ENCODE measurements around the gene ASAP3.

- no peak for TF ChIP-seq USF2 (CRISPR knock-in tag; IDR thresholded peaks at IDR 0.05)
- no peak for TF ChIP-seq CTCF (IDR thresholded peaks at IDR 0.05)
- TF ChIP-seq IRF2 (CRISPR knock-in tag; IDR thresholded peaks at IDR 0.05; ENCODE audit: borderline replicate concordance, low read depth): no peak
- TF ChIP-seq ATF2 (CRISPR knock-in tag; IDR thresholded peaks at IDR 0.05; ENCODE audit: borderline replicate concordance, low read depth): no peak
- TF ChIP-seq TP53 (CRISPR knock-in tag; IDR thresholded peaks at IDR 0.05): no peak
- no peak for TF ChIP-seq FOXP1 (CRISPR knock-in tag; IDR thresholded peaks at IDR 0.05; ENCODE audit: borderline replicate concordance)
- TF ChIP-seq E2F5 (CRISPR knock-in tag; IDR thresholded peaks at IDR 0.05): no peak
- no peak for TF ChIP-seq ZNF281 (CRISPR knock-in tag; IDR thresholded peaks at IDR 0.05)
- no peak for TF ChIP-seq ZNF423 (CRISPR knock-in tag; IDR thresholded peaks at IDR 0.05)
- no peak for TF ChIP-seq ELF4 (CRISPR knock-in tag; IDR thresholded peaks at IDR 0.05; ENCODE audit: low read depth)
Observed at GRCh38 chr1:23426828-23427227, 57.2 kb downstream of the ASAP3 start.

Data from WTC11 (cell line).